ENCODE results near the gene HS3ST5. TPM values are rescaled to one million over a fixed set of nuclear protein-coding genes. Genes with fewer than 3 reads are reported as not detected.
"Not testable (repeated sequence)": the region's sequence is repeated elsewhere in the genome, so short reads cannot be mapped to it uniquely, and the experiment has no call there.

HS3ST5 gene
- total RNA-seq, 1 donor, result not detected

DNA sequence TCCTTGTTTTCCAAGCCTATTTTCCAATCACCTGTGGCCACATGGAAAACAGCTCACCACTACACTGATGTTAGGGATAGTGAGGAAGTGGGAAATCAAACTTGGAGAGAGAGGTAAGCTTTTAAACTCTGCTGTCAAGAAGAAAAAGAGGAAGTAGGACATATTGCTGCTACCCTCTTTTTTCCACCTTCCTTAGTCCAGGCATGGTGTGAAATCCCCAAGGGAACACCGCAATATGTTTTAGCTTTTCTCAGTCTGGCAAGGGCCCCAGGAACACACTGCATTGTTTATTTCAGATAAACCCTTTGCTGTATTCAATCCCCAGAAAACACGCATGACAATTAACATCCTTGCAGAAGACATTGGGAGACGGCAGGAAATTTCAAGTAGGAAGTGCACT lies 61.3 kb downstream of the HS3ST5 start:
- no peak for DNase-seq (ENCODE audit: low read depth in 2 of 3, low spot score in 2 of 3)

DNA sequence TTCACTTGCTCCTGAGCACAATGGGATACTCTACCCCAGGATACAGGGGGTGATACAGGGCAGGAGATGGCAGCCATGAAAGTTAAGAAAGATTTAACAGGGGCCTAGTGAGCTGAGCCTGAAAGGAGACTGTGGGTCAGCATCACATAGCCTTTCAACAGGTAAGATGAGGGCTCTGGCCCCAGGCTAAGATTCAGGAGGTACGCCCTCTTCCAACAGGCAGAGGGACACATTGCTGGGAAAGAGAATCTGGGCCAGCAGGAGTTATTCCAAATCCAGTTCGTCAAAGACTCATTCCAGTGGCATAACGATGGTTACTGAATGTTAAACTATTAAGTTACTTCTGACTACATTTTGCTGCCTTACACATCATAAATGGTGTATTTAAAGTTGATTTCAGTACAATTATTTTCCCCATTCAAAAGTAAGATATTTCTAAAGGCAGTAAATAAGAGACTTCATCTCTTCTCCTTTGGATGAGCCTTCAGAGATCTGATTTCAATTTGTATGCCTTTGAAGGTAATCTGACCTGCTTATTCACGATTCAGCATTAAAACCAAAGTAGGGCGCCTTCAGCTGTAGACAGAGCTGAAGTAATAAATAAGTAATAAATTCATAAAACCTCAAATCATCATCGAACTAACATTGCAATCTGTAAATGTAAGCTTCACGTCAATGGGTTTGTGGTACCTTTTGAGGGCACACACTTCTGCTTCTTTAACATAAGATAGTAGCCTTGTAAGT lies 62.4 kb downstream of the HS3ST5 start:
- DNase-seq (ENCODE audit: low read depth in 2 of 3, low spot score in 2 of 3), result no peak

GRCh38 chr6:114277220-114277619 lies 65.6 kb downstream of the HS3ST5 start:
- no peak for DNase-seq (ENCODE audit: low read depth in 2 of 3, low spot score in 2 of 3)

DNA sequence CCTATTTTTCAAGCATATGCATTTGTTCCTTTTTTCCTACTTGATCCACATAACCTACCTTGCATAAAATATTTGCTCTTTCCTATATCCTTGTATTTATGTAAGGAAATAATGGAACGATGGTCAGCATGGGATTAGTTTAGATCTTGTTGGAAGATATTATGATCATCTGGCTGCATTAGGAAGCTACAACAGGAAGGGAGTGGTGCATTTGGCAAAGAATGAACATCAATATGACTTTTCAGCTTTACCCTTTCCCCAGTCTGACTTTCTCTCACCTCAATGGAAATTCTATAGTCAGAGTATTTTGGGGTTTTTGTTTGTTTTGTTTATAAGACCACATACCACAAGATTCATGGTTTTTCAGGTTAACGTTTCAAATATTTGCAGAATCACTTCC lies 66.0 kb downstream of the HS3ST5 start:
- DNase-seq (ENCODE audit: low read depth in 2 of 3, low spot score in 2 of 3), result no peak

GRCh38 chr6:114274836-114275235 lies 68.0 kb downstream of the HS3ST5 start:
- DNase-seq (ENCODE audit: low read depth in 2 of 3, low spot score in 2 of 3), result no peak

- no peak for DNase-seq (ENCODE audit: low read depth in 2 of 3, low spot score in 2 of 3)
These were observed 70.2 kb downstream of the HS3ST5 start for GRCh38 chr6:114272582-114272981.

DNA sequence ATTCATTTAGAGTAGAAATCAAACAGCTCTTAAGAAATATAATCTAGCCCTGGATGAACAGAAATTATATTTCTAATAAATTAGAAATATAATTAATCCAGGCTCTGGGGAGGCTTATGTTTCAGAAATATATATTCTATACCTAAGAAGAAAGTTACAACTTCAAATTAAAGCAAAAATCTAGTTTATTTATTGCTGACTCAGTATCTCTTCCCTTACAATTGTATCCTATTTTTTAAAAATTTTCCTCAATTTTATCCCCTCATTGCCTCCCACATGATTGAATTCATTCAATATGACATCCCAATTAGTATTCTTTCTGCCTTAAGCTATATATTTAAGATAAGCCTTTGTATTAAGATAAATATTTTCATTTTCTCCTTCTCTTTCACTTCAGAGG lies 71.4 kb downstream of the HS3ST5 start:
- no peak for DNase-seq (ENCODE audit: low read depth in 2 of 3, low spot score in 2 of 3)

- no peak for DNase-seq (ENCODE audit: low read depth in 2 of 3, low spot score in 2 of 3)
These were observed 74.9 kb downstream of the HS3ST5 start for GRCh38 chr6:114267897-114268296.

DNA sequence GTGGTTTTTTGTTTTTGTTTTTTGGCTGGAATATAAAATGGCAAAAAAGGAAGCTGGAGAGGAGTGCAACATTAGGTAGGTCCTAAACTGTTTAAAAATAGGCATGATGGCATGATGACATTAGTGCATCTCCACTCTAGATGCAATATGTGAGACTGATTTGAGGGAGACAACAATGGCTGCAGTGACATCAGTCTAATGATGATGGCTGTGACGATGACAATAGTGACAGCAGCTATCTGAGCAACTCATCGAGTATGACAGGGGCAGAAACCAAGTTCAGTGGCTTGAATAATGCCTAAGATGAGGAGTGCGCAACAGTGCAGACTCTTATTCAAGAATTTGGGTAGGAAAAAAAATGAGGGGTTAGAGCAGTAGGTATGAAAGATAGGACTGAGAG lies 82.0 kb downstream of the HS3ST5 start:
- no peak for DNase-seq (ENCODE audit: low read depth in 2 of 3, low spot score in 2 of 3)

DNA sequence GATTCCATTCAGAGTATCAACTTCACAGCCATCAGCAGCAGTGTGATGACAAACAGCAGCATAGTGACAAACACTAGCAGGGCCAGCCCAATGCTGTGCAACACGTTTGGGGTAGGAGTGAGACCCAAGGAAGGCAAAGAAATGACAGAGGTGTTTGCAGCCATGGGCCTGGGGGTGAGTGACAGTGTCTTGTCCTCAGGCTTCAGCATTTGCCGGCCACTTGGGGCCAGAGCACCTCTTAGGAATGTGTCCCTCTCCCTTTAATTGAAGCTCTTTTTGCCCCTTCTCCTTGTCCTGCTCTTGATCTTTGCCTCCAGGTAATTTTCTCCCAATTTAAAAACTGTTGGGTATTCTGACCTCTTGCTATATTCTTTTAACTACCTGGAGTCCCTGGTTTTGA lies 84.4 kb downstream of the HS3ST5 start:
- DNase-seq (ENCODE audit: low read depth in 2 of 3, low spot score in 2 of 3), result no peak

DNA sequence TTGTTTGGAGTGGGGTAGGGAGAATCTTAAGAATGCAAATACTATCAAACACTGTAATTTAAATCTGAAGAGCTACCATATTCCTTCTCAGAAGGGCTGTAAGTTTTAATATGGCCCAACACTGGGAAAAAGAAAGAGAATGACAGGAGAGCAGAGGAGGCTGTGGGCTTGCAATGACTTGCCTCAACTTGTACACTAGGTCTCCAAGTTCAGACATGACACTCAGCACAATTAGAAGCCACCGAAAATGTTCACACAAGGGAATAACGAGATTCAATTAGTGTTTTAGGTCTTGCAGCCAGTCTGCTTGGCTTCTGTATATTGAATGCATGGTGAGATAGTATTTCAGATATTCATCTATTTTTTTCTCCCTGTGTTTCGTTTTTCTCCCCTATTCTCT lies 89.4 kb downstream of the HS3ST5 start:
- DNase-seq (ENCODE audit: low read depth in 2 of 3, low spot score in 2 of 3), result no peak

GRCh38 chr6:114249522-114249921 lies 93.3 kb downstream of the HS3ST5 start:
- no peak for DNase-seq (ENCODE audit: low read depth in 2 of 3, low spot score in 2 of 3)

GRCh38 chr6:114247101-114247500 lies 95.7 kb downstream of the HS3ST5 start:
- no peak for DNase-seq (ENCODE audit: low read depth in 2 of 3, low spot score in 2 of 3)

- DNase-seq (ENCODE audit: low read depth in 2 of 3, low spot score in 2 of 3), result no peak
These were observed 102.0 kb downstream of the HS3ST5 start for GRCh38 chr6:114240796-114241195.

DNA sequence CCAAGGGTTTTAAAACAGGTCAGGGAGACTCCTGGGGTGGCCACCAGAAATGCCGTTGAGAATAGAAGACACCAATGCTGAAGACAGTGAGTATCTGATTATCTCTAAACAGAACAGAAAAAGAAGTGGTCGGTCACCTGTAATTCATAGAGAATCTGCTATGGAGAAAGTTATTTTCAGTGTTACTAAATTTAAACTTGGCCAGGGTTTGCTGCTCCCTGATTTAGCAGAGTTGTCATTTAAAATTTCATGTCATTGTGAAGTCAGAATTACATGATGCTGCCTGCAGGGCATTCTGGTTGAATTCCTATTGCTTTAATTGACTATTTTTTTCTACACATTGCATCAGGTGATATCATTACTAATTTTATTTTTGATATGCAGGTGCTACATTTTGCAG lies 114.1 kb downstream of the HS3ST5 start:
- DNase-seq (ENCODE audit: low read depth in 2 of 3, low spot score in 2 of 3), result no peak

DNA sequence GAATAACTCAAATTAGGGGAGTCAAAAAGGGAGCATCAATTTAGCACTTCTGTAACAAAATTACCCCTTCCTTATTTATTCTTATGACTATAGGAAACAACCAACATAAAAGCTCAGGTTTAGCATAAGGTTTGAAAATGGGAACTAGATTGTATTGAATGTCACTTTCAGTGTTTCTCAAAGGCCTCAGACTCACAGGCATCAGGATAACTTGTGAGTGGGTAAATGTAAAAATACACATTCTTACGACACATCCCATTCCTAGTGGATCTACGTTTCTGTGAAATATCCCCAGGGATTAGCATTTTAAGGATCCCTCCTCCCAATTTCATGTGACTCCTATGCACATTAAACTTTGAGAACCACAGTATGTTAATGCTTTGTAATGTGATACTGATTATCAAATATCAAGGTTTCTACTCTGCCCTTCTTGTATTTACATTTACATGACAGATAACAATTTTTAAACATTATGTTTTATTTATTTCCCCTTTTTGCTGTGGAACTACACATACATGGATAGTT lies 114.8 kb downstream of the HS3ST5 start:
- DNase-seq (ENCODE audit: low read depth in 2 of 3, low spot score in 2 of 3), result no peak

- no peak for DNase-seq (ENCODE audit: low read depth in 2 of 3, low spot score in 2 of 3)
These were observed 122.6 kb downstream of the HS3ST5 start for GRCh38 chr6:114220241-114220640.

- no peak for DNase-seq (ENCODE audit: low read depth in 2 of 3, low spot score in 2 of 3)
These were observed 124.1 kb downstream of the HS3ST5 start for GRCh38 chr6:114218437-114219340.

DNA sequence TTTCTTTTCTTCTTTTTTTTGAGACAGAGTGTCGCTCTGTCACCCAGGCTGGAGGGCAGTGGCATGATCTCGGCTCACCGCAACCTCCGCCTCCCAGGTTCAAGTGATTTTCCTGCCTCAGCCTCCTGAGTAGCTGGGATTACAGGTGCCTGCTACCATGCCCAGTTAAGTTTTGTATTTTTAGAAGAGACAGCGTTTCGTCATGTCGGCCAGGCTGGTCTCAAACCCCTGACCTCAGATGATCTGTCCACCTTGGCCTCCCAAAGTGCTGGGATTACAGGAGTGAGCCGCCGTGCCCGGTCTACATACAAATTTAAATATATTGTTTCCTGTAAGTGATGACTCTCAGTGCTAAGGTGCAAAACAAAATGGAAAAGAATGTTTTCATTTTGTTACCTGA lies 124.8 kb downstream of the HS3ST5 start:
- DNase-seq (ENCODE audit: low read depth in 2 of 3, low spot score in 2 of 3), result not testable (repeated sequence)

DNA sequence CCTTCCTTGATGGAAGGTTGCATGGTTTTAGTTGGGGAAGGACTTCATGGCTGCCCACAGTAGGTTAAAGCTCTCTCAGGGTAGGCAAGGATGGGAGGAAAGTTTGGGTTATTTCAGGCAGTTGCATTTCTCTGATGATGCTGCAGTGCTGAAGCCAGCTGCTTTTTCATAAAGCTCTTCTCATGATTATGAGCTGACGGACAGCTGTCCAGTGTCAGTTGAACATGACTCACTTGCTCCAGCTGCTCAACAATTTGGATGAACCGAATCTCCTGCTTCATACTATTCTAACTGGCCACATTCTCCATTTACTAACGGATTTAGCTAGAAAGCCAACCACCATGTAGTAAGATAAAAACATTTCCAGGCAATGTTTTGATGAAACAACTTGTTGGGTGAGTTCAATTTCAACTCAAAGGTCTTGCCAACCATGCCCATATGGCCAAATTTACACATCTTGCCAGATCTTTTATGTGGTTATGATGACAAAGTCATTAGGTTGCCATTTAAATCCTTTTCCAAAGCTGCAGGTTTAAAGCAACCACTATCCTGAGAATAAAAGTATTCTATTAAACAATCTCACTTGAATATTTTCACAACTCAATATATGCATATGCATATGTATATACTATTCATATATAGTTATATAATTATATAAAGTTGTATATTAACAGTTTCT lies 125.9 kb downstream of the HS3ST5 start:
- DNase-seq (ENCODE audit: low read depth in 2 of 3, low spot score in 2 of 3), result no peak

DNA sequence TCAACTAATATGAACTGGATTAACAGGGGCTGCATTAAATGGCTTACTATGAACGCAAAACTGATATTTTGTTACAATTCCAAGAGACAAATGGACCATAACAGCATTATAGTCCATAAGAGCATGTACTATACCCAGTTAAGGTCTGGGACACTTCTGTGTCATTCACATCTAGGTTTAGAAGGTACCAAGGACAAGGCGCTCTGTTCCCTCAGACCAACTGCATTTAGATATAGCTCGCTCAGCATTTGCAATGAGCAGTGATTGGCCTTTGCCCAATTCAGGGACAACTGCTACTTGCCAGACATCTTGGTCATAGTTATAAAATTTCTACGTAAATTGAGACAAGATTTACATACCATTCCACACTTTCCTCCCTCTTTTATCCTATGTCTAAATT lies 132.4 kb downstream of the HS3ST5 start:
- no peak for DNase-seq (ENCODE audit: low read depth in 2 of 3, low spot score in 2 of 3)

Measured in hematopoietic multipotent progenitor cell (in vitro differentiated cells).